Motor neuron (in vitro differentiated cells): Measurements from ENCODE around the gene DENND4A. TPM values are rescaled to one million over a fixed set of nuclear protein-coding genes. Genes with fewer than 3 reads are reported as not detected.
"Not testable (repeated sequence)": the region's sequence is repeated elsewhere in the genome, so short reads cannot be mapped to it uniquely, and the experiment has no call there.

Experiments used
- ATAC-seq, 8 experiments: fragments of 200-7000 bp; cut with Tn5 transposase; replicated peaks in 6 of 8; 2 replicates each; pipeline ENCODE4 v1.8.0; 2021; ENCODE audit warnings: mild to moderate bottlenecking in 8 of 8, moderate library complexity in 8 of 8
- H3K27ac ChIP-seq, 2 donors: fragments of 250-450 bp; sonication (Bioruptor Pico); 2 replicates each; pipeline ENCODE4 v1.9.0; 2021; ENCODE audit warnings: antibody characterized with exemption in 2 of 2, mild to moderate bottlenecking in 2 of 2, moderate library complexity in 1 of 2
- H3K4me1 ChIP-seq, 2 donors: fragments of 250-450 bp; sonication (Bioruptor Pico); replicated peaks in 1 of 2; 2 replicates each; pipeline ENCODE4 v1.6.1; 2021; ENCODE audit warnings: antibody characterized with exemption in 2 of 2, mild to moderate bottlenecking in 2 of 2, moderate library complexity in 1 of 2
- H3K4me3 ChIP-seq, 5 donors: fragments of 250-450 bp; sonication (Bioruptor Pico); 2 replicates each; pipeline ENCODE4 v1.9.0; 2021; ENCODE audit warnings: antibody characterized with exemption in 5 of 5, mild to moderate bottlenecking in 5 of 5, moderate library complexity in 4 of 5
- whole genome bisulfite sequencing, 10 experiments: fragments of 450-650 bp; shearing (Covaris generic); methylation state at CpG; one replicate each; pipeline ENCODE4 v1.0.0; 2022; 5-methylcytosine and 5-hydroxymethylcytosine counted together
- in situ Hi-C, 9 experiments: fragments of 400-800 bp; cut with MboI; loops; one replicate each; pipeline ENCODE4 v1.15.0; 2021; ENCODE audit warnings: low sequenced_read_pairs in 9 of 9, low pct_unique_long_range_greater_than_20kb in 2 of 9; ENCODE audit not compliant: unreplicated experiment in 9 of 9
- total RNA-seq, 8 experiments: library from RNA; unstranded; fragments of 300-600 nt; gene quantifications; 2 replicates each; pipeline versions ENCODE4 v1.2.3 to v1.2.4, GENCODE V29; 2022

The DENND4A gene
- total RNA-seq, 8 experiments from 2014 or later, result 13.7 to 34.8 (median 23.4) TPM

- no peak overlapping the region for H3K27ac ChIP-seq
- no peak for ATAC-seq
- 40 to 100% (median 67%) methylated on average over 1 to 7 of the region's 7 CpGs; no CpG with 5 or more reads in 1 of the 10 experiments for WGBS, 10 experiments
- in situ Hi-C loops, result no loop called here
- peaks cover 8 to 16% of the 10 kb centered on the region in 2 donors for H3K4me1 ChIP-seq
- H3K4me3 ChIP-seq, result no peak overlapping the region
These were observed 37.2 kb upstream of the DENND4A start for GRCh38 chr15:65829130-65829764.

- in situ Hi-C loops, result no loop called here
- H3K4me3 ChIP-seq, result no peak overlapping the region
- peaks cover 8 to 11% of the 10 kb centered on the region in 2 donors for H3K4me1 ChIP-seq
- ATAC-seq, result no peak
- 86 to 100% (median 90%) methylated on average over 1 to 2 of the region's 2 CpGs; no CpG with 5 or more reads in 3 of the 10 experiments for WGBS, 10 experiments
- no peak overlapping the region for H3K27ac ChIP-seq
These were observed 36.5 kb upstream of the DENND4A start for GRCh38 chr15:65828585-65828984.

GRCh38 chr15:65827065-65827464 is 35.0 kb upstream of the DENND4A start:
- H3K4me3 ChIP-seq, result no peak overlapping the region
- WGBS, 10 experiments, result 25 to 100% (median 78%) methylated on average over 1 to 3 of the region's 3 CpGs; no CpG with 5 or more reads in 2 of the 10 experiments
- H3K4me1 ChIP-seq, result no peaks in the 10 kb centered on the region
- no peak for ATAC-seq
- no peak overlapping the region for H3K27ac ChIP-seq
- in situ Hi-C loops, result no loop called here

GRCh38 chr15:65824941-65825544 is 33.0 kb upstream of the DENND4A start:
- 43 to 88% (median 71%) methylated on average over 2 to 5 of the region's 5 CpGs for WGBS, 10 experiments
- in situ Hi-C loops, result no loop called here

GRCh38 chr15:65824031-65824743 is 32.1 kb upstream of the DENND4A start:
- in situ Hi-C loops, result no loop called here
- Histone ChIP-seq H3K4me1 (no peaks in the 10 kb centered on the region), H3K27ac (no peak overlapping the region), H3K4me3 (no peak overlapping the region)
- ATAC-seq, result peak; percentile 65 to 99 (median 82)
- 40 to 100% (median 83%) methylated on average over 1 to 7 of the region's 7 CpGs; no CpG with 5 or more reads in 1 of the 10 experiments for WGBS, 10 experiments

More at GRCh38 chr15:65824941-65825544, 33.0 kb upstream of the DENND4A start:
- no peak overlapping the region for H3K4me3 ChIP-seq
- no peaks in the 10 kb centered on the region for H3K4me1 ChIP-seq
- no peak overlapping the region for H3K27ac ChIP-seq
- ATAC-seq, result no peak

GRCh38 chr15:65822316-65822715 is 30.2 kb upstream of the DENND4A start:
- no peak for ATAC-seq
- in situ Hi-C loops, result no loop called here

GRCh38 chr15:65821070-65821469 is 29.0 kb upstream of the DENND4A start:
- Histone ChIP-seq H3K4me1 (no peaks in the 10 kb centered on the region), H3K27ac (no peak overlapping the region), H3K4me3 (no peak overlapping the region)
- no peak for ATAC-seq
- in situ Hi-C loops, result no loop called here

More at GRCh38 chr15:65822316-65822715, 30.2 kb upstream of the DENND4A start:
- H3K27ac ChIP-seq, result no peak overlapping the region
- no peaks in the 10 kb centered on the region for H3K4me1 ChIP-seq
- WGBS, 10 experiments, result 13 to 100% (median 91%) methylated on average over 1 to 3 of the region's 3 CpGs; no CpG with 5 or more reads in 2 of the 10 experiments
- H3K4me3 ChIP-seq, result no peak overlapping the region

GRCh38 chr15:65819563-65819960 is 27.5 kb upstream of the DENND4A start:
- Histone ChIP-seq H3K27ac (no peak overlapping the region), H3K4me1 (no peaks in the 10 kb centered on the region), H3K4me3 (no peak overlapping the region)
- ATAC-seq, result no peak
- in situ Hi-C loops, result no loop called here
- WGBS, 10 experiments, result 75 to 100% (median 100%) methylated on average over 1 to 3 of the region's 3 CpGs; no CpG with 5 or more reads in 3 of the 10 experiments

- no peak overlapping the region for H3K27ac ChIP-seq
- no peaks in the 10 kb centered on the region for H3K4me1 ChIP-seq
- in situ Hi-C loops, result no loop called here
- H3K4me3 ChIP-seq, result no peak overlapping the region
- peak in 1 of 8 experiments; percentile 30 for ATAC-seq
- 0 to 91% (median 82%) methylated on average over 1 to 4 of the region's 4 CpGs for WGBS, 10 experiments
These were observed 27.0 kb upstream of the DENND4A start for GRCh38 chr15:65818927-65819562.

- no peak for ATAC-seq
- Histone ChIP-seq H3K4me3 (no peak overlapping the region), H3K27ac (no peak overlapping the region), H3K4me1 (no peaks in the 10 kb centered on the region)
- in situ Hi-C loops, result no loop called here
- 70 to 100% (median 100%) methylated on average over 1 to 2 of the region's 3 CpGs; no CpG with 5 or more reads in 2 of the 10 experiments for WGBS, 10 experiments
These were observed 24.3 kb upstream of the DENND4A start for GRCh38 chr15:65816441-65816840.

GRCh38 chr15:65816008-65816407 is 23.9 kb upstream of the DENND4A start:
- in situ Hi-C loops, result not testable (repeated sequence)
- WGBS, 10 experiments, result 0 to 88% (median 67%) methylated on average over 1 to 4 of the region's 4 CpGs; no CpG with 5 or more reads in 2 of the 10 experiments

GRCh38 chr15:65814271-65814670 is 22.2 kb upstream of the DENND4A start:
- H3K4me3 ChIP-seq, ATAC-seq, H3K27ac ChIP-seq, in situ Hi-C loops, H3K4me1 ChIP-seq: not testable (repeated sequence)
- WGBS, 10 experiments, result 36 to 100% (median 68%) methylated on average over 1 to 4 of the region's 4 CpGs

More at GRCh38 chr15:65816008-65816407, 23.9 kb upstream of the DENND4A start:
- not testable (repeated sequence) for H3K27ac ChIP-seq, H3K4me3 ChIP-seq, H3K4me1 ChIP-seq, ATAC-seq

- Histone ChIP-seq H3K4me1 (no peaks in the 10 kb centered on the region), H3K4me3 (no peak overlapping the region), H3K27ac (no peak overlapping the region)
- 70 to 100% (median 100%) methylated on average over 1 of the region's 1 CpG; no CpG with 5 or more reads in 2 of the 10 experiments for WGBS, 10 experiments
- ATAC-seq, result no peak
- in situ Hi-C loops, result no loop called here
These were observed 20.8 kb upstream of the DENND4A start for GRCh38 chr15:65812916-65813315.
